PC-9 (cell line): ENCODE results near the gene EFHD1.

ENCODE experiments used
- CTCF ChIP-seq: fragments of 200-600 bp; sonication (generic); conservative IDR thresholded peaks from 2 replicates; pipeline ENCODE4 v1.6.1; 2017; ENCODE audit warnings: mixed run types, antibody characterized with exemption, mild to moderate bottlenecking, moderate library complexity
- EZH2 ChIP-seq: fragments of 200-600 bp; sonication (generic); IDR thresholded peaks from 2 replicates; pipeline ENCODE4 v1.8.0; 2017; ENCODE audit warnings: antibody characterized with exemption, low read depth

- TF ChIP-seq CTCF = no peak
- TF ChIP-seq EZH2 = no peak
Measured at GRCh38 chr2:232697807-232698110, 64.4 kb downstream of the EFHD1 start.
